Fibroblast of the conjunctiva (primary cell): ENCODE measurements around the gene KLK5.
"Not testable (repeated sequence)": the region's sequence is repeated elsewhere in the genome, so short reads cannot be mapped to it uniquely, and the experiment has no call there.

Experiments
- DNase-seq: peaks from one replicate; pipeline ENCODE4 v3.0.0-alpha.2; 2010; ENCODE audit warnings: low read depth

KLK5 gene

DNA sequence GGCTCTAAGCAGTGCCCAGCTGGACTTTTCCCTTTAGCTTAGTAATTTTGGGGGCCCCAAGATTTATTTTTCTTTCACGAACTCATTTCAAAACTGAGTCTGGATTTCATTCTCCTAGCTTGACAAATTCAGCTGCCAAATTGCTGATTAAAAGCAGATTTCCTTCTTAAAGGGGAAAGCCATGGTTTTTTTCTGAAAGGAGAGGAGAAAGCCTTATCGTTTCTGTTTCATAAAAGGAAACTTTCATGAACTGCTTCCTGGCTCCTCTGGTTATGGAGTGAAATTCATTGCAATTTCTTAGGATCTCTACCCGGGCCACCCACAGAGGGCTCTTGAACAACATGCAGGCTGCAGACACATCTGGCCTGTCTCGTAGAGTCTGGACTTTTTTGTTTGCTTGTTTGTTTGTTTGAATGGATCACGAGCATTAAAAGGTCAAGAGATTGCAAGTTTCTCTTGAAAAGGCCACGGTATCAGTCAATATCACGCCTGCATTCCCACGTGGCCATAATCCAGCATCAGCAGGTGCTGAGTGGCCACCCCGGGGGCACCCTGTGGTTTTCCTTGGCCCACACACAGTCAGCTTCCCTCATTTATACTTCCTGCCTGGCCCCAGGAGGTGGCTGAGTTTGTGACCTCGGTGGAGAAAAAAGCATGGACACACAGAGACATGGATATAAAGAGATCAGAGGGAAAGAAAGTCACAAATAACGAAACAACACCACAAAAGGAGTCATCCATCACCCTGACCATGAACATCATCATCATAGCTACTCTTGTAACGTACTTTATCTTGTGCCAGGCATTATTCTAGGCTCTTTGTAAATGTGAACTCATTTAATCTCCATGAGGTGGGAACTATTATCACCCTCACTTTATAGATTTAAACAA lies 31.2 kb downstream of the KLK5 start:
- no peak for DNase-seq

DNA sequence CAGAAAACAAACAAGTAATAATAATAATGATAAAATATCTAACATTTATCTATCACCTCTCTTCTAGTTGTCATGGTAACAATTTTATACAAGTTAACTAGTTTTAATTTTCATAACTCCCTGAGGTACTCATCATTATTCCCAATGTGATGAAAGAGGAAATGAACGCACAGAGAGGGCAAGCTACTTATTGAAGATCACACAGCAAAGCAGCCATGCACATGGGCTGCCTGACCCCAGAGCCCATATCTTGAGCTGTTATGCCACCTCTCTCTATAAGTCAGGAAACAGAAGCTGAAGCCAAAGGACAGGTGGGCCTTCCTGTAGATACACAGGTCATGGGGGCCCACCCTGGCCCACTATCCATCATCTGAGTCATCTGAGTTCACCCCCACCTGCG lies 36.8 kb downstream of the KLK5 start:
- DNase-seq: no peak

DNA sequence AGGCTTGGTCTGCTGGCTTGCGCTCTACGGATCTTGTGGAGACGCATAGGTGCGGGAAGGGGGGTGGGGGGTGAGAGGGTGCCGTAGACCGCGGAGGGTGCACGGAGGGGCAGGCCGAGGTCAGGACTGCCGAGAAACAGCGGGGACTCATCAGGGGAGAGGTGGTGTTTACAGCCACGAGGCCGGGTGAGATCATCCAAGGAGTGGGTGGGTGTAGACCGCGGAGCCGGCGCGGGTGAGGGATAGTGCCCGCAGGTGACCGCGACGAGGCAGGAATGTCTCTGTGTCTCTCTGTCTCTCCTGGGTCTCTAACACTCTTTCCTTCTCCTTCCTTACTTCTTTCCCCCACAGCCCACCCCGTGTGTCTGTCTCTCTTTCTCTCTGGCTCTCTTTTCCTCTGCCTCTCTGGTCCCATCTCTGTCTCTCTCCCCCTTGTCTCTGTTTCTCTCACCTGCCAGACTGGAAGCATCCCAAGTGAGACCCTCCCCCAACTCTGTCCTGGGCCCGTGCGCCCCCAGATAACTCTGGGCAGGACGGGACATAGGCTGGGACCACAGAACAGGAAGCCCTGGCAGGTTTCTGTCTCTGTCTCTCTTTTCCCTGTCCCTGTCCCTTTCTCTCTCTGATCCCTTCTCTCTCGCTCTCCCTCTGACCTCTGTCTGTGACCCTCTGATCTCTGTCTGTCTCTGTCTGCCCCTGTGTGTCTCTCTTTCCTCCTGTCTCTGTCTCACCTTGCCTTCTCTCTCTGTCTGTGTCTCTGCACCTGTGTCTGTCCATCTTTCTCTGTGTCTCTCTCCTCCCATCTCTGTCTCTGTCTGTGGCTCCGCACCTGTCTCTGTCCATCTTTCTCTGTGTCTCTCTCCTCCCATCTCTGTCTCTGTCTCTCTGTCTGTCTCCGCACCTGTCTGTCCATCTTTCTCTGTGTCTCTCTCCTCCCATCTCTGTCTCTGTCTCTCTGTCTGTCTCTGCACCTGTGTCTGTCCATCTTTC lies 39.8 kb downstream of the KLK5 start:
- no peak for DNase-seq

DNA sequence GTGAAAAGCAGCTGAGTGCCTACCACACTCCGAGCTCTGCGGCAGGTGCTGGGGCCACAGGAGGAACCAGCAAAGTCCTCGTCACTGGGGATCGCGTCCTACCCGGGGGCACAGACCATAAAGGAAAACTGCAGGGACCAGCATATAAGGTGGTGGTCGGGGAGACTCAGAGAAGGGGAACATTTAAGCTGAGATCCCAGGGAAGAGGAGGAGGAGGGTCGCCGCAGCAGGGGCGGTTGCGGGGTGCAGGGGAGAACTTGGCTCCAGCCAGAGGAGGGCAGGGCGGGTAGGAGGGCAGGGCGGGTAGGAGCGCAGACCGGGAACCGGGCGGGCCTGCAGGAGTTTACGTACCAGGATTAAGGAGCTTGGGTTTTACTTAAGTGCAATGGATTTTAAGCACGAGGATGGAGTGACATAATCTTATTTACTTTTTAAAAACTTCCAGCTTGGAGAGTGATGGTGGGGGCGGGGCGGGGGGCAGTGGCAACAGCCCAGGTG lies 40.7 kb downstream of the KLK5 start:
- no peak for DNase-seq

DNA sequence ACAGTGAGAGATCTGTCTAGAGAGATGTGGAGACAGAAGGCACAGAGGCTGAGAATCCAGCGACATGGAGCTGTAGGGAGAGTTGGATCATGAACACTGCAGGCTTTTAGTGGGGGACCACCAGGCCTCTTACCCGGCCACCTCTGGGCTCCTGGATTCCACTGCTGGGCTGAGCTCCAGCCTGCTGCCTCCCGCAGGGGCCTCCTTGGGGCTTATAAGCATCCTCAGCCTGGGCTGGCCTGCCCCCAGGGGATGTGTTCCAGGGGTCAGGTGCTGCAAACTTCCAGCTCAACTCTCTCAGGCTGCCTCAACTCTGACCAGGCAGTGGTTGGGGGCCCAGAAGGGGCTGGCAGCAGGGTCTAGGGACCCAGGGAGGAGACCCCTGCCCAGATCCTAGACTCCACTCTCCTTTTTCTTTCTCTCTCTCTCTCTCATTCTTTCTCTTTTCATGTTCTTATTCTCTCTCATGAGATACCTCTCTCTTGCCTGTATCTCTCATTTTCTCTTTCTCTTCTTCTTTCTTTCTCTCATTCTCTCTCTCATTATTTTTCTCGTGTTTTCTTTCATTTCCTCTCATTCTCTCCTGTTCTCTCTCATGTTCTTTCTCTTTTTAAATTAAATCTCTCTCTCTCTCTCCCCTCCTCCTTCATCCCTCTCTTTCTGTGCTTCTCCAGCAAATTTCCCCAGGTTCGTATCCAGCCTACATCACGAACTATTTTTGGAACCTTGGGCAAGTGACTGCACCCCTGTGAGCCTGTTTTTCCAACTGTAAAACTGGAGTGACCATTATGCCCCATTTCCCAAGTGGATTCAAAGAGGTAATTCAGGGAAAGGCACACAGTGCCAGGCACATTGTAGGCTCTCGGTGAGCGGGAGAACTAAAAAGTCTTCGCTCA lies 41.4 kb downstream of the KLK5 start, which contains the start of gene KLK4:
Gene KLK4, minus strand, starts transcription at position 190 of the 896 bp plus-strand sequence. CDS start 657 bp downstream, outside the sequence.
- no peak for DNase-seq

DNA sequence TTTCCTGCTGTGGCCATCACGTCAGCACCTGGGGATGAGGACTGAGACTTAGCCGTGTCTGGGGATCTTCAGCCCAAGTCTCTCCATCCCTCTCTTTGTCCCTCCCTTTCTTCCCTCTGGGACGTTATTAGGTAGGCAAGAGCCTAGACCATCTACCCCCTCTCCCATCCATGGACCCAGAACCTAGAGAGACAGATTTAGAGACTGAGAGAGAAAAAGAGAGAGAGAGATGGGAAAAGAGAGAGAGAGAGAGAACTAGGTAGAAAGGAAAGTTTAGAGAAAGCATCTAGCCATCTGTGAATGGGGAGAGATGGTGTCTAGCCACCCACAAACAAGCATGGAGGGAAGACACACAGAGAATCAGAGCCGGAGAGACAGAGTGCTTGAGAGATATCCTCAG lies 42.1 kb downstream of the KLK5 start:
- no peak for DNase-seq

DNA sequence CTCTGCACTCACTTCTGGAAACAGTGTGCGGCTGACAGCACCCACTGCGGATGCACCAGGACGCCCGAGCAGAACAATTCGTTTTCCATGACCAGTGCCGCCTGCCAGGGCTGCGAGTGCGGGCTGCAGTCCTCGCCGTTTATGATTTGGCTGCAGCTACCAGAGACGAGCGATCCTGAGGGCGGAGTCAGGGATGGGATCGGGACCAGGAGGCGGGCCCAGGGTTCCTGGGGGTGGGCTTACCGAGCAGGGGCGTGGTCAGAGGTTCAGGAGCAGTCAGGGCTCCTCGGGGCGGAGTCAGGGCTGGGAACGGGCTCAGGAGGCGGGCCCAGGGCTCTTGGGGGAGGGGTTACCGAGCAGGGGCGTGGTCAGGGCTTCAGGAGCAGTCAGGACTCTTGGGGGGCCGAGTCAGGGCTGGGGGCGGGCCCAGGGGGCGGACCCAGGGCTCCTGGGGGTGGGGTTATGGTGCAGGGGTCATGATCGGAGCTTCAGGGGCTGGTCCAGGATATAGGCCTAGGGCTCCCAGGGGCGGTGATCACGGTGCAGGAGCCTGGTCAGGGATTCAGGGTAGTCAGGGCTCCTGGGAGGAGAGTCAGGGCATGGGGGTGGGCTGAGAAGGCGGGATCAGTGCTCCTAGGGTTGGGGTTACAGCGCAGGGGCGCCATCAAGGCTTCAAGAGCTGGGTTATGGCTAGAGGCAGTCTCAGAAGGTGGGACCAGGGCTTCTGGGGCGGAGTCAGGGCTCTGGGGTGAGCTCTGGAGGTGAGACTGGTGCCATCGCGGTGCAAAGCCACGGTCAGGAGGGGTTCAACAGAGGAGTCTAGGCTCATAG lies 43.4 kb downstream of the KLK5 start:
- DNase-seq: no peak

DNA sequence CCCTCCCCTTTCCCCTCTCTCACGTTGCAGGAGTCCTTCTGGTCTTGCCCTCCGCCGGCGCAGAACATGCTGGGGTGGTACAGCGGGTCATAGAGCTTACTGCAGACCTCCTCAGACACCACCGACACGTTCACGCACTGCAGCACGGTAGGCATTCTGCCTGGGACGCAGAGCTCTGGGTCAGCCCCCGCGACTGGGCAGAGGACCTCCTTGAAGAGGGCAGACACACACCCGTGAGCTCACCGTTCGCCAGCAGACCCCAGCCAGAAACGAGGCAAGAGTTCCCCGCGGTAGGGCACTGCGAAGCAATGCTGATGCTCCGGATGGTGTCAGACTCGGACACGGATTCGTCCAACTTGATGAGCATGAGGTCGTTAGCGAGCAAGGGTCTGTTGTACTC lies 44.5 kb downstream of the KLK5 start:
- no peak for DNase-seq

DNA sequence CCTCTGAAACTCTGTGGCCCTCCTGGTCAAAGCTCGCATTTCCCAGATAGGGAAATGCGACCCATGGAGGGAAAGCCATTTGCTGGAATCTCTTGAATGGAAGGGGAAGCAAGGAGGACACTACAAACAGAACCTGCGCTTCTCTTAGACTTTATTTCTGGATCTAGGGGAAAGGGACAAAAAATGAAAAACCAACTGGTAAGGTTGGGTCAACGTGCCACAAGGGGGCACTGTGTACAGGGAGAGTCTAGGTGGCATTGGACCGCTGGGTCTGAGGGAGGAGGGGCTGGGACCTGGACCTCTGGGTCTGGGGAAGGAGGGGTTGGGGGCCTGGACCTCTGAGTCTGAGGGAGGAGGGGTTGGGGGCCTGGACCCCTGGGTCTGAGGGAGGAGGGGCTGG lies 46.6 kb downstream of the KLK5 start:
- no peak for DNase-seq

DNA sequence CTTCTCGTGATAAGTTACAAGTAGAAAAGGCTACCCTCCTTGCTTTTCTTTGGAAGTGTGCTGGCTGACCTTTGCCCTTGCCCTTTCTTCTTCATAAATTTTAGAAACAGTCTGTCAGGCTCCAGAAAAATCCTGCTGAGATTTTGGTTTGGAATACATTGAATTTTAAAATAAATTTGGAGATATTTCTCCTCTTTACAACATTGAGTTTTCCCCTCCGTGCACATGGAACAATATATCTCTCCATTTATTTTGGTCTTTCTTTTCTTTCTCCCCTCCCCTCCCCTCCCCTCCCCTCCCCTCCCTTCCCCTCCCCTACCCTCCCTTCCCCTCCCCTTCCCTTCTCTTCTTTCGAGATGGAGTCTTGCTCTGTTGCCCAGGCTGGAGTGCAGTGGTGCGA lies 50.2 kb downstream of the KLK5 start:
- DNase-seq: no peak

DNA sequence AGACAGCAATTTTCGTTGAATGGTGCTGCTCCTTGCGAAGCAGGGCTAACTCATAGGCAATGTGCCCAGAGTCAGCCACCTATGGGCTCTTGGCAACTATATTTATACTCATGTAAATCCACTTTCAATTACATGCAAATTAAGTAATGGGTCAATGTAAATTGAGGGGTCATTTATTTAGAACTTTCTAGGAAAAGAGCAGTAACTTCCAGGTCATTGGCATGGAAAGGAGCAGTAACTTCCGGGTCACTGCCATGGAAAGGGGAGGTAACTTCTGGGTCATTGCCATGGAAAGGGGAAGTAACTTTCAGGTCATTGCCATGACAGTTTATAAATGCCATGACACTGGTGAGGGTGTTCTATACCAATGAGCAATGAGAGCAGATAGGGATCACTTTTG lies 53.3 kb downstream of the KLK5 start:
- no peak for DNase-seq

DNA sequence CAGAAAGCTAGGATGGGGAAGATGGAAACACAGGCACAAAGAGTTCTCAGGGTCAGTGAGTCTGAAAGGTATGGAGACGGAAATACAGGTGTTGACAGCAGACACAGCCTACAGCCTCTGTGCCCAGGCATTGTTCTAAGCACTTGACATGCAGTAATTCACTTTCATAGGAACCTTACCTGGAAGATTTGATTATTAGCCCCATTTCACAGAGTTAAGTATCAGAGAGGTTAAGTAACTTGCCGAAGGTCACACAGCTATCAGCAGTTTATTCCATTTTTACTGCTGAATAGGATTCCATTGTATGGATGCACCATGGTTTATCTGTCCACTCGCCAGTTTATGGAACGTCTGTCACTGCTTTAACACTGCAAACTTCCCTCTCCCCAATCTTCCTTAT lies 54.8 kb downstream of the KLK5 start:
- no peak for DNase-seq

DNA sequence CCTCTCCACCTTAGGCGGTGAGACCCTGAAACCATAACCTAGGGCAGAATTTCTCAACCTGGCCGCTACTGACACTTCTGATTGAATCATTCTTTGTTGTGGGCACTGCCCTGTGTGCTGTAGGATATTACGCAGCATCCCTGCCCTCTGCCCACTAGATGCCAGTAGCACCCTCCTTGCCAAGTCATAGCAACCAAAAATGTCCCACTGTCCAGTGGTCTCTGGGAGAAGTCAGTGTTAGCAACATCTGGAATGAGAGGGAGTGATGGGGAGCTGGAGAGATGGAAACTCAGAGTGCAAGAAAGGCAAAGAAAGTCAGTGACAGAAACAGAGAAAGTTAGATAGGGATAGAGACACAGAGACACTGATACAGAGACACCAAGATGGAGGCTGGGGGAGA lies 55.2 kb downstream of the KLK5 start:
- no peak for DNase-seq

DNA sequence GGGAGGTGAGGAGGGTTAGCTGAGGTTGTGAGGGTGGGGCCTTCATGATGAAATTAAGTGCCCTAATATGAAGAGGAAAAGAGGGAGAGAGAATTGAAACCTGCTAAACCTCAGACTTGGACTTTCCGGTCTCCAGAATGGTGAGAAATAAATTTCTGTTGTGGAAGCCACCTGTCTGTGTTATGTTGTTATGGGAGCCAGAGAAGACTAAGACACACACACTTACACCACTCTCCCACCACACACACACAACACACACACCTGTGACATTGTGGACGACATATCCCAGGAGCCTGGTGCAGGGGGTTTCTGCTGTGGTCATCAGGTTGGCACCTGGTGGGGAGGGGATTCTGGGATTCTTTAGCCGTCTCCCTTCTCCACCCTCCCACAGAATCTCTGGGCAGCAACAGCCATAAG lies 55.6 kb downstream of the KLK5 start:
- DNase-seq: no peak

DNA sequence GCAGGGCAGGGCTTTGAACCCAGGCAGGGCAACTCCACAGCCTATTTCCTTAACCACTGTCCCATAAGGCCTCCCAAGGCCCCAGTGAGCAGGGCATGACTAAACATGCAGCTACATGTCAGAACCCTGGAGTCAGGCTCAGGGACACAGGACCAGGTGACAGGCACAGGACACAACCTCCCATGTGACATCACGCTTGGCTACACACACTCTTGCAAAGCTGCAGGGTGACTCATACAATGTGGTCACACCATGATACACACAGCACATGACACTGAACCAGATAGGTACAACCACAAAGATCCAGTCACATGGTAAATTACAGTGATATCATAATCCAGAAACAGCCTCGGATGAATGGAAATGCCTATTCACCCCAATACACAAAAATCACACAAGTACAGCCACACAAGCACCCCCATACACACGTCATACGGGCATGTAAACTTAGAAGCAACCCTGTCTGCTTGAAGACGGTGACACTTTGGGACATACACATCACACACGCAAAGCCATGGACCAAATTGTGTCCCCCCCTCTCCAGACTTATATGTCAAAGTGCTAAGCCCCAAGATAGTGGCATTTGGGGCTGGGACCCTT lies 56.1 kb downstream of the KLK5 start:
- no peak for DNase-seq

DNA sequence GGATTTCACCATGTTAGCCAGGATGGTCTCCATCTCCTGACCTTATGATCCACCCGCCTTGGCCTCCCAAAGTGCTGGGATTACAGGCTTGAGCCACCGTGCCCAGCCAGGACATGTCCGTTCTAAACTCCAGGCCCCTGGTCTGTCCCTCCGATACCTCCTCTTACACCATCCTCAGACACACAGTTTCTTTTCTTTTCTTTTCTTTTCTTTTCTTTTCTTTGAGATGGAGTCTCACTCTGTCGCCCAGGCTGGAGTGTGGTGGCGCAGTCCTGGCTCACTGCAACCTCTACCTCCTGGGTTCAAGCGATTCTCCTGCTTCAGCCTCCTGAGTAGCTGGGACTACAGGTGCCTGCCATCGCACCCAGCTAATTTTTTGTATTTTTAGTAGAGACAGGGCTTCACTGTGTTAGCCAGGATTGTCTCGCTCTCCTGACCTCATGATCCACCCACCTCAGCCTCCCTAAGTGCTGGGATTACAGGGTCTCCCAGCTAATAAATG lies 56.7 kb downstream of the KLK5 start:
- not testable (repeated sequence) for DNase-seq

DNA sequence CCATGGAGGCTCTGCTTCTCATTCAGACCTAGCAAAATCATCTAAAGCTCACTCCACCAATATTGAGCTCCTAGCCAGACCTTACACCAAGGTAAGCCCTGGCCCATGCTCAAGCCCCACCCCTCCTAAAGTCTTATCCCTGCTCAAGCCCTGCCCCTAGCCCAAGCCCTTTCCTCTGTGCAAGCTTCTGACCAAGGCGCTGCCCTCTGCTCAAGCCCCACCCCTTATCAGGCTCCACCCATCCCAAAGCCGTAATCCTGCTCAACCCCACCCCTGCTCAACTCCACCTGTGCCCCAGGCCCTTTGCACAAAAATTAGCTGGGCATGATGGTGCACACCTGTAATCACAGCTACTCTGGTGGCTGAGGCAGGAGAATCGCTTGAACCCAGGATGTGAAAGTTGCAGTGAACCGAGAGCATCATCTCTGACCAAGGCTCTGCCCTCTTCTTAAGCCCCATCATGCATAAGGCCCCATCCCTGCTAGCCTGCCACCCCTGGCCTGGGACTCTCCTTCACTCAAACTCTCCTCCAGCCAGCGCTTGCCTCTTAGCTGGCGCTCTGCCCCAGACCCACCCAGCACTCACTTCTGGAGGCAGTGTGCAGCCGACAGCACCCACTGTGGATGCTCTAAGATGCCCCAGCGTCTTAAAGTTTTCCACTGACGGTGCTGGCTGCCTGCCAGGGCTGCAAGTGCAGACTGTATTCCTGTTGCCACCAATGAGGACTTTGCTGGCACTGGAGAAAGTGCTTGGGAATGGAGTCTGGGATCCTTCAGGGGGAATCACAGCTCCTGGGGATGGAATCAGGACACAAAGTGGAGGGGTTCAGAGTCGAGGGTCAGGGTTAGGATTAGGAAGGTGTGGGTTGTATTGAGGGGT lies 58.1 kb downstream of the KLK5 start:
- no peak for DNase-seq
